NOMO-1 (cell line): ENCODE data around the gene LFNG.

Experiments
- DNase-seq, 2 experiments: peaks; one replicate each; lab custom pipeline; 2025; ENCODE audit not compliant: unreplicated experiment in 2 of 2; lab: John Stamatoyannopoulos, UW

Gene LFNG, protein sequence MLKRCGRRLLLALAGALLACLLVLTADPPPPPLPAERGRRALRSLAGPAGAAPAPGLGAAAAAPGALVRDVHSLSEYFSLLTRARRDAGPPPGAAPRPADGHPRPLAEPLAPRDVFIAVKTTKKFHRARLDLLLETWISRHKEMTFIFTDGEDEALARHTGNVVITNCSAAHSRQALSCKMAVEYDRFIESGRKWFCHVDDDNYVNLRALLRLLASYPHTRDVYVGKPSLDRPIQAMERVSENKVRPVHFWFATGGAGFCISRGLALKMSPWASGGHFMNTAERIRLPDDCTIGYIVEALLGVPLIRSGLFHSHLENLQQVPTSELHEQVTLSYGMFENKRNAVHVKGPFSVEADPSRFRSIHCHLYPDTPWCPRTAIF

DNA sequence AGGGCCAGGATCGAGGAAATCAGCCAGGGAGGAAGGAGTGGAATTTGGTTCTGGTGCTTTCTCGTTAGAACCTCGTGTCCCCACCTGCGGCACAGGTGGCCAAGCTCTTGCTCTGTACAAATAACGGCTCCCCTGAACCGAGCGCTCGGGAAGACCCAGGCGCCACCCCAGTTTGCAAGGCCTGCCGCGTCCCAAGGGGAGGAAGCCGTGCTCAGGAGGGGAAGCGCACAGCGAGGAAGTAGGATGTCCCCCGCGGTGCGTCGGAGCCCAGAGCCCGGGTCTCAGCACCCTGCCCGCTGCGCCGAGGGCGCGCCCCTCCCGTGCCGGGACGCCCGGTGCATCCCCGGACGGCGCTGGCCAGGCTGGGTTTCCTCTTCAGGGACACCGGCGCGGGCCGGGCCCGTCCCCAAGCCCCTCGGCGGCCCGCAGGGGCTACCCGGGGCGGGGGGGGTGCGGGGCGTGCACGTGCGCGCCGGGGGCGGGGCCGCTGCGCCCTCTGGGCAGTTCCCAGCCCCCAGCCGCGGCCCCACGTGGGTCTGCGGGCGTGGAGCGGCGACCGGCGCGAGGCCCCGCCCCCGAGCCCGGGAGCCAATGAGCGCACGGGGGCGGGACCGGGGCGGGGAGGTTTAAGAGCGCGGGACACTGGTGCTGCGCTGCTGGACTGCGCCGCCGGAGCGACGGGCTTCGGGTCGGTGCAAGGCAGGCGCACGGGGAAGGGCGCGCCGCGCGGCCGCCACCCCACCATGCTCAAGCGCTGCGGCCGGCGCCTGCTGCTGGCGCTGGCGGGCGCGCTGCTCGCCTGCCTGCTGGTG lies at the start of gene LFNG:
Gene LFNG (plus strand): TSS at position 656 of the 812 bp plus-strand sequence. CDS start 88 bp downstream, at position 744.
- DNase-seq, result peak; percentile 77 to 91

DNA sequence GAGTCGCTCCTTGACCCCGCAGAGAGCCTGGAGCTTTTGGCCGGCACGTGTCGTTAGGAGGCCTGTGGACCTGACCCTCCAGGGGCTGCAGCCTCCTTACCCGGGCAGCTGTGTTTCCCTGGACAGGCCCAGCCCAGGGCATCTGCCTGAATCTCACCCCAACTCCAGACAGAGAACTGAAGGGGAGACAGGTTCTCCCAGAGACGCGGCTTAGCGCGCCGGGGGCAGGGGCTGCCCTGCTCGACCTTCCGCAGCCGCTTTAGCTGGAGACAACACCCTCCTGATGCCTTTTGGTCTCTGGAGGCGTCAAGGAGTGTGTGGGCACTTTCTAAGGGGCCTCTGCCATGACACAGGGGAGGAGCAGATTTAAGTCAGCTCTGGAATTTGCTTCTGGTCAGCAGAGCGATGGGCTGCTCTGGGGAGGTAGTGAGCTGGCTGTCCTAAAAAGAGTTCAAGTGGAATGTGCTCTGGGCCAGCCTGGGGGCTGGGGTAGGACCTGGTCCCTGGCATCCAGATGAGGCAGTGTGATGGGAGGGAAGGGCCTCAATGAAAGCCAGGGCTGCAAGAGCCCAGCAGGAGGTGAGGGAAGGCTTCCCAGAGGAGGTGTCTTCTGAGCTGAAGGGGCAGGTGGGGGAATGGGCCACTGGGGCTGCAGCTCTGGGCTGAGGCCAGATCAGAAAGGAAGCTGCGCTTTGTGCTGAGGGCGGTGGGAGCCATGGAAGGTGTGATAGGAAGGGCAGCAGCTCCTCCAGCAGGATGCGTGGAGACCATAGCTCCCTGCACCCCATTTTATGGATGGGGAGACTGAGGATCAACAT lies 49.2 kb upstream of the LFNG start:
- no peak for DNase-seq

DNA sequence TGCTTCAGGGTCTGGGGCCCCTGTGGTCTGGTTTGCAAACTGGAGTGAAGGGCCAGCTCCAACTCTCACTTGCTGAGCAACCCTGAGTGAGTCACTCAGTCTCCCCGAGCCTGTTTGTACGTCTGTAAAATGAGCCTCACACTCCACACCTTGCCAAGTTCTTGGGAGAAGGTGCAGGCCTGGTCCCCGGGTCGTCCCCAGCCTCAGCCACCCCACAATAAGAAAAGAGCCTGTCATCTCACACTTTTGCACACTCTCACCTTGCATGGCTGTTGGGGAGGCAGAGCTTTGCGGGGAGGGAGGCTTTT lies 48.6 kb upstream of the LFNG start:
- DNase-seq, result no peak

DNA sequence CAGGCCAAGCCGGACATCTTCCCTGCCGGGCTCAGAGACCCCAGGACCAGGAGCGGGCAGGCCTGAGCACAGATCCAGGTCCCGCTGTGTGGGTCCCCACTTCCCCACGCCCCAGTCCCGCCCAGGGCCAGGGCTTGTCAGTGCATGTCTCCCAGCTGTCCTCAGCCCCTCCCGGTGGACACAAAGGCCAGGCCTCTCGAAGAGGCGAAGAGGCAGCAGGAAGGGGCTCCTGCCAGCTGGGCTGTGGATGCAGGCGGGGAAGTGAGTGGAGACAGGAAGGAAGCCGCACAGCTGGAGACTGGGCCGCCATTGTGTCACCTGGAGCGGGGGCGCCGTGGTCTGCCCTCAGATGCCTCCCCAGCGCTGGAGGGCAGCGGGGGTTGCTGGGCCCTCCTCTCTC lies 48.2 kb upstream of the LFNG start:
- DNase-seq, result no peak

DNA sequence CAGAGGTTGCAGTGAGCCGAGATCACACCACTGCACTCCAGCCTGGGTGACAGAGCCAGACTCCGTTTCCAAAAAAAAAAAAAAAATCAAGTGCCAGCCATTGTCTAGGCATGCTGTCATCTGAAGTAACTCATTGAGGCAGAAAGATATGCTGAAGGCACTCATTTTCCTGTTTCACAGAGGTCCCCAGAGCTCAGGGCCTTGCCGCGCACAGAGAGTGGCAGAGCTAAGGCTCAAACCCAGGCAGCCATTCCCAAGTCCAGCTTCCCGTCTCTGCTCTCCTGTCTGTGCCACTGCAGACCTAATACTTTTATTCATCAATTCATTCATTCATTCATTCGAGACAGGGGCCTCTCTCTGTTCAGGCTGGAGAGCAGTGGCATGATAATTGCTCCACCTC lies 46.8 kb upstream of the LFNG start:
- no peak for DNase-seq

DNA sequence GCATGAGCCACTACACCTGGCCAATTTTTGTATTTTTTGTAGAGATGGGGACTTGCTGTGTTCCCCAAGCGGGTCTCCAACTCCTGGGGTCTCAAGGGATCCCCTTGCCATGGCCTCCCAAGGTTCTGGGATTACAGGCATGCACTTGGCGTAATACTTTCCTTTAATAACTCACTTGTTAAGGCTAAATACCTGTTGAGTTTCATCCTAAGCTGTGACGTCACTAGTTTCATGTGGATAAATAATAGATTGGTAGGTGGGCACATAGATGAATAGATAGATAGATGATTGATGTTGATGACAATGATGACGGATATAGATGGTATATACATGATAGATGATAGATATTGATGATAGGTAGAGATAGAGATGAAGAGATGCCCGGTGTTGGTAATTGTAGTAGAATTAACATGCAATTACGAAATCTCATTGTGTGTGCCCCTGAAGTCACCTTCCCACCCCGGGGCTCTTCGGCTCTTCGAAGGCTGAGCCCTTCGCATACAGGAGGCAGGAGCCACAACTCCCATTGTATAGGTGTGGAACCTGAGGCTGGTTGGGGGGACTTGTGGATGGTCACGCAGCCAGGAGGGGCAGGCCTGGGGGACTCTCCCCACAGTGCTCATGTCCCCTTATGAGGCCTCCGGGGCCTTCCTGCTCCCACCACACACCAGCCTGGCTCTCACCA lies 45.9 kb upstream of the LFNG start:
- DNase-seq, result no peak

DNA sequence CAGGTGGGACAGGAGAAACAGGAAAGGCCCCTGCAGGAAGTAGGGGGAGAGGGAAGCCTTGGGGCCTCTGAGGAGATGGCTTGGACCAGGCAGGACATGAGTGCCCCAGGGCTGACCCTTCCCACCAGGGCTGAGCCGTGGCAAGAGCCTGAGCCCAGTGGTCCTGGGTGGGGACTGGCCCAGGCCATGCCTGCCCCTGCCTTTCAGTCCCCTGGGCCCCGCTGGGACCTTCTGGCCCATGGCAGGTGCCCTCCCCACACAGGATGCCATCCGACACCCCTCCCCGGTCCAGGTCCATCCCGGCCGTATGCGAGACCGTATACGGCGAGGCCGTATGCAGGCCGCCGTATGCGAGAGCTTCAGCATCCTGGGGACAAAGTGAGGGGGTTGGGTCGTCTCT lies 45.4 kb upstream of the LFNG start:
- no peak for DNase-seq

DNA sequence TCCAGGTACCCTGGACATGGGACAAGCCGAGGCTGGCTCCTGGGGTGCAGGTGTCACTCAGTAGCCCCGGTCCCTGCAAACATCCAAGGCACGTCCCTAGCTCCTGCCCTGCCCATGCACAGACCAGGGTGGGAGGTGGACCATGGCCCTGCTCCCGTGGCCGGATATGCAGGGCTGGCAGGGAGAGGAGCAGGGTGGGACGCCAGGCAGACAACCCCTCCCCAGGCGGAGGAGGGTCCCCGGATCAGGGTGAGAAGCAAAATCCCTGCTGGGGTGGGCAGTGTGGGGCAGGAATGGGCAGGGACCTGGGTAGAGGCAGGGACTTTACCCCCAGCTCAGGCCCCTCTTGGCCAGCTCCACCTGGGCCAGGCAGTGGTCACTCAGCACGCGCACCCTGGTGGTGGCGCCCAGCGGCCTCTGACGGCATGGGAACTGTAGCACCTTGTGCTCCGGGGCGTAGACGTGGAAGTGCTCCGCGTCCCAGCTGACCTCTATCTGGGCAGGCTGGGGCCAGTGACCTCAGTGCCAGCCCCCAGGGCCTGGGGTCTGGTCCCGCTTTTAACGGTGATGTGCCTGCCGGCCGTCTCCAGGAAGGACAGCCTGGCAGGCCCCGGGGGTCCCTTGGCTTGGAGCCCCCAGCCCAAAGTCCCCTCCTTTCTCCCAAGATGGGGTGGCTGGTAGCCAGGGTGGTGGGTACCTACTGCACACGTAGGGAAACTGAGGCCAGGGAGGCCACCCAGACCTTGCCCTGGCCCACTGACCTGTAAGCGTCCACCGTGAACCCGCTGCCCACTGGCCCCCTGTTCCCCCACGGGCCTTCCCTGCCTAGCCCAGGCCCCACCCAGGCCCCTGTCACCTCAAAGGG lies 44.5 kb upstream of the LFNG start:
- no peak for DNase-seq

DNA sequence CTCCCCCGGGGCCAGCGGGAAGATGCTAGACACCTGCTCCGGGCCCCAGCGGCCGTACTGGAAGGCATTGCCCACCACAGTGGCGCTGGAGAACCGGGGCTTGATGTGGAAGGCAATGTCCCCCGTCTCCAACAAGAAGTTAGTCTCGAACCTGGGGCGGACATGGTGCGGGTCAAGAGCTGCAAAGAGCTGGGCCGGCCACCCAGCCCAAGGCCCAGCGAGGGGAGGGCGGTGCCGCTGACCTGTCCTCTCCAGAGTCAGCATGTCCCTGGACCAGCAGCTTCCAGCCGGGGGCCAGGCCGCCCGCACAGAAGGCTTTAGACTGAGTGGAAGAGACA lies 43.9 kb upstream of the LFNG start:
- no peak for DNase-seq

DNA sequence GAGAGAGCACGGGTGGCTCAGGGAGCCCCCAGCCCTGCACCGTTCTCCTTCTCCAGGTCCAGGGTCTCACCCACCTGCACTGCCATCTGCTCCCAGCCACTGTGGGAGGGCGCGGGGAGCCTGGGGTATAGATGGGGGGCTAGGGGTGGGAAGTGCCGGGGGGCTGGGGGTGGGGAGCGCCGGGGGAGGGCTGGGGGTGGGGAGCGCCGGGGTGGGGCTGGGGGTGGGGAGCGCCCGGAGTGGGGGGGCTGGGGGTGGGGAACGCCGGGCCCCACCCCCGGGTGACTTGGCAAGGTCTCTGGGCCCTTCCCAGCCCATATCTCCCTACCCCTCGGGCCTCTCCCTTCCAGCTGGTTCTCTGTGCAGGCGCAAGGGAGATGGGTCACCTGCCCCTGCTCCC lies 43.3 kb upstream of the LFNG start, which contains the start of gene GRIFIN:
Gene GRIFIN (minus strand): TSS at position 101 of the 400 bp plus-strand sequence. CDS start 15 bp downstream, at position 86.
- no peak for DNase-seq

DNA sequence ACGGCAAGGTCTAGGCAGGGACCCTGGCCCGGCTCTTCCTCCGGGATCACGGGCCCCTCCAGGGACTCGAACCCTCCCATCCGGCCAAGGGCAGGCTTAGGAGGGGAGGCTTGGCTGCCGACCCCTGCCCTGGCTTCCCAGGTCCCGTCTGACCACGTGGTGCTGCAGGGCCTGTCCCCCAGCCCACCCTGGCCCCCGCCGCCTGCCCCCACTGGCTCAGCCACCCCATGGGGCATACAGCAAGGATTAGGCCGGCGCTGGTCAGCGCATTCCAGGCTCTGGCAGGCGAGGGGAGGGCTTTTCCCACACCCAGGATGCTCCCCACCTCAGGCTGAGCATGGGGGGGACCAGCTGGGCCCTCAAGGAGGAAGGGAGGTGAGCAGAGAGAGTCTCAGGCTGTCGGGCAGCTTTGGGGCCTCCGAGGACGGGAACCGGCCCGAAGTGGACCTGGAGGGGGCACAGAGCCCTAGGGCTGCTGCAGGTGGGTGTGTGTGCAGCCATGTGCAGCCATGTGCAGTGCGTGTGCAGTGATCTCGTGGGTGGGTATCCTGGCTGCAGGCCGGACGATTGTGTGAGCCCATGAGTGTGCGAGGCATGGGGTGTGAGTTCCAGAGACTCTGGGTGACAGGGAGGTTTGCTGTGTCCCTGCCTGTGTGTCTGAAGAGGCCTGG lies 42.7 kb upstream of the LFNG start:
- no peak for DNase-seq

DNA sequence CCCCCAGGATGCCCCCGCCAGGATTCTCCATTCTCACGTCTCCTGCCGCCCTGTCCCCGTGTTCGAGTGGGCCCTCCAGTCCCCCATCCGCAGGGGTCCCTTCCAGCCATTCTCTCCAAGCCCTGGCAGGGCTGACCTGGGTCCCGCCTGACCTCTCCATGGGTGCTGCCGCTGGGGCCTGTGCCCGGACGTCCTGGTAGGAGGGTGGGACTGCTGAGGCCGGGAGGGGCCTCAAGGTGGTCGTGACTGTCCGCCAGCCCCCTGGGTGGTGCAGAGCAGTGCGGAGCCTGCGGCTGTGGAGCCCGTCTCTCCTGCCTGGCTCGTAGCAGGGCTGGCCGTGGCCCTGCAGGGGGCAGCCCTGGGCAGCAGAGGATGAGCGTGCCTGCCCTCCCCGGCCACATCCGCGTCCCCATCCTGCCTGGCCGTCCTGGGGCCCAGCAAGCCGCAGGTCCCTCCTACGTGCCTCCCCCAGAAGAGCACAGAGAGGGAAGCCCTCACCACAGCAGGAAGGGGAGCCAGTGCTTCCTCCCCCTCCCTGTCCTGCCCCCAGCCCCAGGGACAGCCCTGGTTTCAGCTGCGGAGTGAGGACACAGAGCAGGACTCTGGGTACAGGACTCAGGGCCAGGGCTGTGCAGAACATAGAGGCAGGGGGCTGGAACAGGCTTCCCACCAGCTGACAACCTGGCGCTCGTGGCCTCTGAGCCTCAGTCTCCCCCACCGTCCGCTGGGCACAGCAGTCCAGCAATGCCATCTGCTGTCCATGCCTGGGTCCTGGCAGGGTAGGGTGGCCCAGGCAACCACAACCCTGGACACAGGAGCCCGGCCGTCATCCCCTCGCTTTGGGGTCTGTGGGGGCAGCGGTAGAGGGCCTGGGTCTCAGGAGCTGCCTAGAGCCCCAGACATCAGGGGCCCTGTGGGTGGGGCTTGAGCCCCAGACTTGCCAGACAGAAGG lies 41.9 kb upstream of the LFNG start:
- peak; percentile 64 to 68 for DNase-seq

DNA sequence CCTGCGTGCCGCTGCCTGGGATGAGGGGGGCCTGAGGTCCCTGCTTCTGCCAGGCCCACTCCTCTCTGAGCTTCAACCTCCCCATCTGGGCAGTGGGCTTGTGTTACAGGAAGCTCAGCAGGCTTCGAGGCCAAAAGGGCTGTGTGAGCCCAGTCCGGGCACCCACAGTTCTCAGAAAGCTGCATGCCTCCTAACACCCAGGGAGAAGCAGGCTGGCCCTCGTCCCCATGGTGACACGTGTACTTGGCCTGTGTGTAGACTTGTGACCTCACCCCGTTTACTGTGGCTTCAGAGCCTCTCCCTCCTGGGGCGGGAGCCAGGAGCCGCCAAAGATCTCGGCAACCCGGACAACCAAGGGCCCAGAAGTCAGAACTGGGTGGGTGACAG lies 41.2 kb upstream of the LFNG start:
- no peak for DNase-seq

DNA sequence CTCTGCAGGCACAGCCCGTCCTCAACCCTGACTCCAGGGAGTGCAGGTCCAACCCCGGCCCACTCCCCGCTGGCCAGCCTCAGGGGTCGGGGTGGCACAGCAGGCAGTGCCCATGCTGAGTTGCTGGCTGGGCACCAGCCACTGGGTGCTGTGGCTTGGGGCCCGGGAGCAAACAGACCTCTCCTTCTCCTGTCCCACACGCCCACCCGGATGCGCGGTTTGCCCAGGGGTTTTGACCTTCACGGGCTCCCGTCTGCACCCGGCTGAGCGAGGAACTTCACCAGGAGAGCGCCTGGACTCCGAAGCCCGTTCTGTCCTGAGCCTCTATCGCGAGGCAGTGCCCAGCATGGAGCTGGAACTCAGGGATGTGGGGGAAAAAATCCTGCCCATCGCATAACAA lies 40.8 kb upstream of the LFNG start:
- no peak for DNase-seq

DNA sequence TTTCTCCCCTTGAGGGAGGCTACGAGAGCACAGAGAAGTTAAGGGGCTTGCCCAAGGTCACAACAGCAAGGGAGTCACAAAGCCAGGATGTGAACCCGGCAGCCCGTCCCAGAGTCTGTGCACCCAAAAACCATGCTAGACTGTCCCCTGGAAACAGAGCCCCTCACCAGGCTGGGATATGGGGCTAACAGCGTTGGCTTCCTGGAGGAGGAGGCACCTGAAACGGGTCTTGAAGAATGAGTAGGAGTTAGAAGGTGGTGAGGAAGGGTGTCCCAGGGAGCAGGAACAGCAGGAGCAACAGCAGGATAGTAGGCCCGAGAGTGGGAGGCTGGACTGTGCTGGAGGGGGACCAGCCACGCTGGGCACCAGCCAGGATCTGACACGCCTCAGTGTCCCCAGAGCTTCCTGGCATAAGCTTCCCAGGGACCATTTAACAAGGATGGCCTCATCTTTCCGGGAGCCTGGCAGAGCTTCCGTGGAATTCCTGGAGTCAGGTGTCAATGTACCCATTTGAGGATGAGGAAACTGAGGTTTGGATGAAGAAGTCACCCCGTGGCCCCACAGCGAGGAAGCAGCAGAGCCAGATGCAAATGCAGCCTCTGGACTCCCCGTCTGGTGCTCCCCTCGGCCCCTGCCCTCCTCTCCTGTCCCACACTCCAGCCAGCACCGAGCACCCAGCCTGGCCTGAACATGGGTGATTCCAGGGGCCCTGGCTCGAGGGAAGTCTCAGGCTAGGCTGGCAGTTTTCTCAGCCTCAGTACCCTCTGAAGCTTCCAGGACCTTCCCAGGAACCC lies 40.1 kb upstream of the LFNG start:
- DNase-seq, result no peak

DNA sequence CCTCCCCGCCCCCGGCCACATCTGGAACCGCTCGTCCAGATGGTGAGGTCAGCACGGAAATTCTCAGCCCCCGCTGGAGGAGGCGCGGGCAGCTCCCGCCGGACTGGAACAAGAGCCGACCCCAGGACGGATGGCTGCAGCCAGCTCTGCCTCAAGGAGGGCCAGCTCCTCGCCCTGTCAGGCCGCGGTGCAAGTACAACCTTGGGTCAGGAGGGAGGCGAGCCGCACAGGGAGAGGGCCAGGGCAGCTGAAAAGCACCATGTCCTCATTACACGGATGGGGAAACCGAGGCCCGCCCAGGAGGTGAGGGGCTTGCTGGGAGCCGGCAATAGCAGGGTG lies 39.5 kb upstream of the LFNG start:
- DNase-seq, result no peak

DNA sequence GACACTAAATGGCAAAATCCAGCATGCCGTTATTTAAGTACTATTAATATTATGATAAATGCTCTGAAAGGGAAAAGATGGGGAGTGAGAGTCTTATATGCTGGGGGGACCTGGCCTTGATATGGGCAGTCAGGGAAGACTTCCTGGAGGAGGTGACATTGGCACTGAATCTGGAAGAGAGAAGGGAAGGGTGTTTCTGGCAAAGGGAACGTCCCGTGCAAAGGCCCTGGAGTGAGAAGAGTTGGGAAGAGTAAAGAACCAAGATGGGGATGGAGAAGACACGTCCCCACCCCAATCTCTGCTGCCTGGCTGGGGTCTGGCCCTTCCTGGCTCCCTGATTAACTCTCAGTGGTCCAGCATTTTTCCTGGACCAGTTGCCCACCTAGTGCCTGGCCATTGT lies 38.4 kb upstream of the LFNG start:
- no peak for DNase-seq
